ENCODE results near the gene TRIM27.

- no peak for TF ChIP-seq TAF1 (IDR thresholded peaks at IDR 0.05; ENCODE audit: low read depth)
- TF ChIP-seq RAD21 (conservative IDR thresholded peaks at IDR 0.05): no peak
- TF ChIP-seq CTCF (IDR thresholded peaks at IDR 0.05; ENCODE audit: poor library complexity, severe bottlenecking): no peak
- no peak for TF ChIP-seq POLR2AphosphoS5 (IDR thresholded peaks at IDR 0.05)
- TF ChIP-seq EZH2 (IDR thresholded peaks at IDR 0.05; ENCODE audit: borderline replicate concordance, insufficient read depth, low read length, poor library complexity, severe bottlenecking): no peak
These were observed 67.2 kb downstream of the TRIM27 start for GRCh38 chr6:28856620-28857005.
